Aorta (tissue), 5 donors: ENCODE data around the gene GRN. TPM values are rescaled to one million over a fixed set of nuclear protein-coding genes. Genes with fewer than 3 reads are reported as not detected.
A peak's percentile ranks its signal among the peaks of the same experiment; 100 is the strongest.

Experiments used
- ATAC-seq: fragments of 200-7000 bp; cut with Tn5 transposase; one replicate; pipeline ENCODE4 v1.9.1; 2022; ENCODE audit warnings: moderate library complexity; ENCODE audit not compliant: low FRiP score
- DNase-seq, 2 donors: peaks; one replicate each; pipeline ENCODE4 v3.0.0-alpha.2; 2020
- H3K27ac ChIP-seq, 2 donors: one replicate each; pipeline ENCODE4 v1.5.1; 2013; ENCODE audit warnings: low read length in 2 of 2, mild to moderate bottlenecking in 2 of 2, moderate library complexity in 2 of 2, control low read depth in 1 of 2, inconsistent platforms in 1 of 2, low read depth in 1 of 2
- H3K27me3 ChIP-seq, 2 donors: one replicate each; pipeline ENCODE4 v1.6.1; 2013; ENCODE audit warnings: control low read depth in 1 of 2, low read length in 1 of 2, mild to moderate bottlenecking in 1 of 2, moderate library complexity in 1 of 2; ENCODE audit not compliant: insufficient read depth in 2 of 2, control insufficient read depth in 1 of 2
- H3K36me3 ChIP-seq, 2 donors: one replicate each; pipeline ENCODE4 v1.6.1; 2013; ENCODE audit warnings: control low read depth in 1 of 2, low read length in 1 of 2, mild to moderate bottlenecking in 1 of 2; ENCODE audit not compliant: insufficient read depth in 2 of 2, control insufficient read depth in 1 of 2
- H3K4me1 ChIP-seq, 2 donors: one replicate each; pipeline ENCODE4 v1.6.1; 2013; ENCODE audit warnings: low read length in 2 of 2, control low read depth in 1 of 2, mild to moderate bottlenecking in 1 of 2, moderate library complexity in 1 of 2; ENCODE audit not compliant: insufficient read depth in 2 of 2, control insufficient read depth in 1 of 2
- H3K4me3 ChIP-seq, 2 donors: one replicate each; pipeline ENCODE4 v1.5.1; 2013; ENCODE audit warnings: low read length in 2 of 2, control low read depth in 1 of 2, mild to moderate bottlenecking in 1 of 2
- H3K9me3 ChIP-seq: one replicate; pipeline ENCODE4 v1.6.1; 2013; ENCODE audit warnings: mild to moderate bottlenecking, low read length; ENCODE audit not compliant: control insufficient read depth
- WGBS, 2 donors: extraction: QIAGEN DNeasy Blood & Tissue Kit; methylation state at CpG; one replicate each; pipeline ENCODE4 v1.1.7; 2013; 5-methylcytosine and 5-hydroxymethylcytosine counted together
- intact Hi-C, 2 donors: fragments of 100-400 bp; cut with DNase I; formaldehyde crosslinking; loops; one replicate each; pipeline versions ENCODE4 v1.14.2 to v1.15.0; 2022
- polyA plus RNA-seq, 2 donors: library from polyadenylated mRNA; stranded (reverse); fragments of 200-250 nt; gene quantifications; one replicate each; pipeline ENCODE4 v1.2.3, GENCODE V29; 2013
- total RNA-seq, 2 donors: library from RNA; stranded (reverse); fragmentation: NEBNext Ultra II Directional; extraction: Animal tissue kit (Norgen Biotek cat#: 25700); gene quantifications; one replicate each; pipeline ENCODE4 v1.2.1, GENCODE V29; 2021
- donor health status: healthy with polysubstance abuse.
- donor health status: Bipolar disorder and iron deficiency.
- donor health status: DM: no; HTN: no; CAD: no.
- donor health status: DM: no; HTN: no; CAD: no.
- donor health status: DM: yes; HTN: yes; CAD: no.

The GRN gene
- total and polyA plus RNA-seq, 4 donors, result 125 to 248 (median 154) TPM

GRCh38 chr17:44317545-44317944, 27.6 kb upstream of the GRN start:
- H3K4me1 ChIP-seq, result no peaks in the 10 kb centered on the region
- peaks cover 0 to 8% of the 10 kb centered on the region in 2 donors for H3K36me3 ChIP-seq
- WGBS, 2 donors, result 89 to 92% methylated on average over 6 of the region's 6 CpGs
- H3K27me3 ChIP-seq, result peaks cover 0 to 1% of the 10 kb centered on the region in 2 donors
- H3K4me3 ChIP-seq, result no peak overlapping the region
- no peaks in the 10 kb centered on the region for H3K9me3 ChIP-seq
- intact Hi-C loops, result no loop called here
- ATAC-seq (no peak), DNase-seq (no peak)
- H3K27ac ChIP-seq, result no peak overlapping the region

- H3K27me3 ChIP-seq, result peaks cover 0 to 1% of the 10 kb centered on the region in 2 donors
- peaks cover 0 to 8% of the 10 kb centered on the region in 2 donors for H3K36me3 ChIP-seq
- DNase-seq (peak in 1 of 2 donors; percentile 17), ATAC-seq (no peak)
- H3K4me1 ChIP-seq, result no peaks in the 10 kb centered on the region
- H3K9me3 ChIP-seq, result no peaks in the 10 kb centered on the region
- H3K4me3 ChIP-seq, result no peak overlapping the region
- no peak overlapping the region for H3K27ac ChIP-seq
- 74 to 75% methylated on average over 15 of the region's 15 CpGs for WGBS, 2 donors
- intact Hi-C loops, result no loop called here
Measured at GRCh38 chr17:44318077-44318892, 26.8 kb upstream of the GRN start.

GRCh38 chr17:44320066-44320465, 25.0 kb upstream of the GRN start:
- H3K27me3 ChIP-seq, result peaks cover 0 to 1% of the 10 kb centered on the region in 2 donors
- DNase-seq (peak in 1 of 2 donors; percentile 42), ATAC-seq (no peak)
- H3K4me3 ChIP-seq, result no peak overlapping the region
- peaks cover 0 to 8% of the 10 kb centered on the region in 2 donors for H3K36me3 ChIP-seq
- intact Hi-C loops, result no loop called here
- H3K9me3 ChIP-seq, result no peaks in the 10 kb centered on the region
- WGBS, 2 donors, result 86 to 91% methylated on average over 18 of the region's 18 CpGs
- no peak overlapping the region for H3K27ac ChIP-seq
- no peaks in the 10 kb centered on the region for H3K4me1 ChIP-seq

- intact Hi-C loops, result no loop called here
- Histone ChIP-seq H3K4me1 (no peaks in the 10 kb centered on the region), H3K27me3 (no peaks in the 10 kb centered on the region), H3K9me3 (no peaks in the 10 kb centered on the region), H3K4me3 (no peak overlapping the region), H3K27ac (no peak overlapping the region), H3K36me3 (peaks cover 0 to 8% of the 10 kb centered on the region in 2 donors)
- WGBS, 2 donors, result 86 to 91% methylated on average over 21 of the region's 21 CpGs
- peak in 1 of 2 donors; percentile 42 for DNase-seq
- no peak for ATAC-seq
Measured at GRCh38 chr17:44321246-44322120, 23.6 kb upstream of the GRN start.

- Histone ChIP-seq H3K27ac (no peak overlapping the region), H3K4me1 (no peaks in the 10 kb centered on the region), H3K4me3 (no peak overlapping the region), H3K27me3 (no peaks in the 10 kb centered on the region), H3K36me3 (peaks cover 0 to 8% of the 10 kb centered on the region in 2 donors), H3K9me3 (no peaks in the 10 kb centered on the region)
- DNase-seq (peak in 1 of 2 donors; percentile 32), ATAC-seq (no peak)
- intact Hi-C loops, result no loop called here
- 91 to 92% methylated on average over 11 of the region's 11 CpGs for WGBS, 2 donors
Measured at GRCh38 chr17:44322236-44322895, 22.7 kb upstream of the GRN start.

GRCh38 chr17:44323359-44324091, 21.6 kb upstream of the GRN start:
- Histone ChIP-seq H3K27ac (no peak overlapping the region), H3K4me3 (peak overlapping the region; percentile 23 to 75), H3K9me3 (no peaks in the 10 kb centered on the region), H3K27me3 (no peaks in the 10 kb centered on the region), H3K4me1 (no peaks in the 10 kb centered on the region), H3K36me3 (peaks cover 0 to 8% of the 10 kb centered on the region in 2 donors)
- ATAC-seq (no peak), DNase-seq (peak in 1 of 2 donors; percentile 39)
- WGBS, 2 donors, result 65 to 70% methylated on average over 26 to 27 of the region's 27 CpGs
- intact Hi-C loops, result no loop called here

GRCh38 chr17:44324092-44324570, 21.0 kb upstream of the GRN start:
- intact Hi-C loops, result no loop called here
- WGBS, 2 donors, result 1% methylated on average over 36 to 38 of the region's 38 CpGs
- ATAC-seq, result no peak
- Histone ChIP-seq H3K4me3 (peak overlapping the region; percentile 23 to 75), H3K9me3 (no peaks in the 10 kb centered on the region), H3K4me1 (no peaks in the 10 kb centered on the region), H3K27ac (no peak overlapping the region), H3K27me3 (no peaks in the 10 kb centered on the region), H3K36me3 (peaks cover 0 to 8% of the 10 kb centered on the region in 2 donors)
- DNase-seq, result peak in 1 of 2 donors; percentile 47
